Naive thymus-derived CD4-positive, alpha-beta T cell (primary cell): ENCODE measurements around the gene GPR27. TPM values are rescaled to one million over a fixed set of nuclear protein-coding genes. Genes with fewer than 3 reads are reported as not detected.
A peak's percentile ranks its signal among the peaks of the same experiment; 100 is the strongest.

Experiments
- ATAC-seq: fragments of 150-1000 bp; cut with Tn5 transposase; 2 replicates; pipeline ENCODE4 v1.10.0; 2021; ENCODE audit warnings: mild to moderate bottlenecking, moderate library complexity
- CTCF ChIA-PET: fragments of 350-600 bp; sonication (Branson Sonifier 250); formaldehyde crosslinking; loops from one replicate; lab custom pipeline; 2021; ENCODE audit warnings: antibody characterized with exemption; lab: Charles Lee
- POLR2A ChIA-PET: fragments of 350-600 bp; sonication (Branson Sonifier 250); formaldehyde crosslinking; loops from one replicate; lab custom pipeline; 2021; ENCODE audit warnings: antibody characterized with exemption, inconsistent platforms; lab: Charles Lee
- DNase-seq, 9 donors: peaks; one replicate each; pipeline versions ENCODE4 v3.0.0 to v3.0.0-alpha.2; 2020 to 2022; ENCODE audit warnings: mixed read lengths in 1 of 9
- H3K27ac ChIP-seq: one replicate; pipeline ENCODE4 v1.7.0; 2013; ENCODE audit warnings: mild to moderate bottlenecking, low read depth, low read length, moderate library complexity
- H3K27me3 ChIP-seq, 2 donors: one replicate each; pipeline ENCODE4 v1.7.0; 2013; ENCODE audit warnings: low read length in 2 of 2, mild to moderate bottlenecking in 2 of 2, moderate library complexity in 2 of 2; ENCODE audit not compliant: control insufficient read depth in 2 of 2, insufficient read depth in 2 of 2
- H3K36me3 ChIP-seq, 3 experiments: 1 replicate in 2 of 3; 2 replicates in 1 of 3; pipeline ENCODE4 v1.7.0; 2013; ENCODE audit warnings: low read length in 3 of 3, mild to moderate bottlenecking in 3 of 3, moderate library complexity in 1 of 3; ENCODE audit not compliant: insufficient read depth in 3 of 3, control insufficient read depth in 2 of 3
- H3K4me1 ChIP-seq, 2 donors: one replicate each; pipeline ENCODE4 v1.7.0; 2013; ENCODE audit warnings: low read length in 2 of 2, mild to moderate bottlenecking in 2 of 2, moderate library complexity in 1 of 2; ENCODE audit not compliant: control insufficient read depth in 2 of 2, insufficient read depth in 2 of 2
- H3K4me3 ChIP-seq: 2 replicates; pipeline ENCODE4 v1.7.0; 2013; ENCODE audit warnings: mild to moderate bottlenecking, low read length
- H3K9me3 ChIP-seq, 3 experiments: 1 replicate in 2 of 3; 2 replicates in 1 of 3; pipeline ENCODE4 v1.7.0; 2013; ENCODE audit warnings: low read length in 3 of 3; ENCODE audit not compliant: control insufficient read depth in 2 of 3
- H3K27ac Mint-ChIP-seq, 9 donors: one replicate each; pipeline ENCODE4 v1.8.0; 2020 to 2022; ENCODE audit warnings: mixed read lengths in 9 of 9, mild to moderate bottlenecking in 8 of 9, moderate library complexity in 5 of 9, inconsistent platforms in 2 of 9
- H3K27me3 Mint-ChIP-seq, 5 donors: one replicate each; pipeline ENCODE4 v1.8.0; 2021 to 2022; ENCODE audit warnings: mixed read lengths in 5 of 5, mild to moderate bottlenecking in 1 of 5
- H3K36me3 Mint-ChIP-seq, 5 donors: one replicate each; pipeline ENCODE4 v1.8.0; 2020 to 2022; ENCODE audit warnings: mixed read lengths in 5 of 5, mild to moderate bottlenecking in 3 of 5, inconsistent platforms in 1 of 5
- H3K4me1 Mint-ChIP-seq, 7 donors: one replicate each; pipeline ENCODE4 v1.8.0; 2020 to 2022; ENCODE audit warnings: mixed read lengths in 7 of 7, mild to moderate bottlenecking in 3 of 7, inconsistent platforms in 1 of 7
- H3K4me3 Mint-ChIP-seq, 10 donors: one replicate each; pipeline ENCODE4 v1.8.0; 2020 to 2022; ENCODE audit warnings: mild to moderate bottlenecking in 10 of 10, mixed read lengths in 10 of 10, moderate library complexity in 6 of 10, inconsistent platforms in 2 of 10
- H3K9me3 Mint-ChIP-seq, 11 donors: one replicate each; pipeline ENCODE4 v1.8.0; 2020 to 2022; ENCODE audit warnings: mixed read lengths in 11 of 11, mild to moderate bottlenecking in 4 of 11, inconsistent platforms in 1 of 11, moderate library complexity in 1 of 11
- intact Hi-C, 2 donors: fragments of 100-400 bp; cut with micrococcal nuclease; formaldehyde crosslinking; loops; one replicate each; pipeline ENCODE4 v1.15.1; 2023
- polyA plus RNA-seq, 2 donors: library from polyadenylated mRNA; unstranded; fragments of 300-500 nt; fragmentation: Illumina TruSeq; gene quantifications; one replicate each; pipeline ENCODE4 v1.2.3, GENCODE V29; 2021
- total RNA-seq, 6 experiments: library from RNA in 5 of 6; stranded (reverse) in 5 of 6; gene quantifications; 1 replicate in 5 of 6; 2 replicates in 1 of 6; pipeline ENCODE4 v1.2.3 and lab custom pipeline; 2021 to 2026

GPR27 gene
- total and polyA plus RNA-seq, 7 experiments from 2014 or later = 0.24 to 4.7 (median 0.60) TPM; not detected in 4

GRCh38 chr3:71784201-71784913 lies 30.7 kb downstream of the GPR27 start:
- Mint-ChIP-seq H3K4me3 (peak overlapping the region; percentile 61 to 89 (median 80)), H3K9me3 (peaks cover 0 to 2% (median 0%) of the 10 kb centered on the region in 11 donors), H3K36me3 (no peaks in the 10 kb centered on the region), H3K27me3 (peaks cover 53 to 81% (median 62%) of the 10 kb centered on the region in 5 donors), H3K27ac (no peak overlapping the region), H3K4me1 (peaks cover 20 to 29% (median 25%) of the 10 kb centered on the region in 7 donors)
- DNase-seq = no peak
- no peaks in the 10 kb centered on the region for H3K36me3 ChIP-seq
- H3K9me3 ChIP-seq = no peaks in the 10 kb centered on the region
- POLR2A ChIA-PET = no interaction called here
- intact Hi-C loops = loop anchor here in 1 of 2 donors (5.0 kb wide), 1 partner anchor 57 kb away; the partner anchor contains the start of gene EIF4E3
- peak overlapping the region; percentile 13 for H3K4me3 ChIP-seq
- H3K4me1 ChIP-seq = peaks cover 0 to 8% of the 10 kb centered on the region in 2 donors
- CTCF ChIA-PET = interaction anchor here (1.1 kb wide), 1 partner anchor 54 kb away, joined by 3 read pairs; no protein-coding TSS in a partner anchor
- H3K27ac ChIP-seq = no peak overlapping the region
- ATAC-seq = no peak
- peaks cover 21 to 33% of the 10 kb centered on the region in 2 donors for H3K27me3 ChIP-seq

DNA sequence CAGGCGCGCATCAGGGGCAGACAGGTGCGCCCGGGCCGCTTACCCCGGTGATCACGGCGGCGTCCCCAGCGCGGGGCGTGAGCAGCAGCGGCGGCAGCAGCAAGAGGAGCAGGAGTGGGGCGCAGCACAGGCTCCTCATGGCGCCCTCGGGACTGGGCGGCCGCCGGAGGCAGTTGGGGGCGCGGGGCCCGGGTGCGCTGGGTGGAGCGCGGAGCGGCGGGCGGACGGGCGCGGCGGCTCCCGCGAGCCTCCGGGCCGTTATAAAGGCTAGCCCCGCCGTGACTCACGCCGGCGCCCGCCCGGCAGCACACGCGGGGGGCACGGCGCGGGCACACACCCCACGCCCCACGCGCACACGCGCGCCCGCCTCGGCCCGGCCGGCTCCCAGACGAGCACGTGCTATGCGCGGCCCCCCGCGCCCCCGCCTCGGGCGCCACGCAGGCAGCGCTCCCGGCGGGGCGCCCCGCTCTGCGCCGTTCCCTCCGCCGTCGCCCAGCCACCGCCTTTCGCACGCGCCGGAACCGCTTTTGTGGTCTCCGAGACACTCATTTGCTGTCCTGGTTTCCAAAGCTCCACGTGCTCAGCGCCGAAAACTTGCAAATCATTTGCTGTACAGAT lies 31.4 kb downstream of the GPR27 start, which contains the start of gene PROK2:
TSS of gene PROK2 (minus strand) at position 235 of the 618 bp plus-strand sequence. CDS start at position 139, 96 bp downstream.
- Mint-ChIP-seq H3K9me3 (peaks cover 0 to 2% (median 0%) of the 10 kb centered on the region in 11 donors), H3K4me3 (peak within 1 kb of the TSS; percentile 75 to 89 (median 82)), H3K27ac (peak within 1 kb of the TSS in 1 of 9 donors; percentile 31), H3K36me3 (no peaks in the 10 kb centered on the region), H3K27me3 (peaks cover 51 to 78% (median 62%) of the 10 kb centered on the region in 5 donors), H3K4me1 (peaks cover 16 to 22% (median 20%) of the 10 kb centered on the region in 7 donors)
- DNase-seq = peak in 6 of 9 donors; percentile 11 to 38 (median 16)
- no peaks in the 10 kb centered on the region for H3K36me3 ChIP-seq
- H3K4me1 ChIP-seq = peaks cover 0 to 8% of the 10 kb centered on the region in 2 donors
- CTCF ChIA-PET = no interaction called here
- no peaks in the 10 kb centered on the region for H3K9me3 ChIP-seq
- intact Hi-C loops = loop anchor here (5.0 kb wide), 2 partner anchors 33 to 58 kb away; partner anchors contain the start of genes EIF4E3 (in 1 of the 2) and GPR27 (in 1 of the 2)
- H3K4me3 ChIP-seq = peak within 1 kb of the TSS; percentile 13
- H3K27ac ChIP-seq = no peak within 1 kb of the TSS
- ATAC-seq = peak; percentile 77
- peaks cover 21 to 33% of the 10 kb centered on the region in 2 donors for H3K27me3 ChIP-seq
- POLR2A ChIA-PET = no interaction called here

DNA sequence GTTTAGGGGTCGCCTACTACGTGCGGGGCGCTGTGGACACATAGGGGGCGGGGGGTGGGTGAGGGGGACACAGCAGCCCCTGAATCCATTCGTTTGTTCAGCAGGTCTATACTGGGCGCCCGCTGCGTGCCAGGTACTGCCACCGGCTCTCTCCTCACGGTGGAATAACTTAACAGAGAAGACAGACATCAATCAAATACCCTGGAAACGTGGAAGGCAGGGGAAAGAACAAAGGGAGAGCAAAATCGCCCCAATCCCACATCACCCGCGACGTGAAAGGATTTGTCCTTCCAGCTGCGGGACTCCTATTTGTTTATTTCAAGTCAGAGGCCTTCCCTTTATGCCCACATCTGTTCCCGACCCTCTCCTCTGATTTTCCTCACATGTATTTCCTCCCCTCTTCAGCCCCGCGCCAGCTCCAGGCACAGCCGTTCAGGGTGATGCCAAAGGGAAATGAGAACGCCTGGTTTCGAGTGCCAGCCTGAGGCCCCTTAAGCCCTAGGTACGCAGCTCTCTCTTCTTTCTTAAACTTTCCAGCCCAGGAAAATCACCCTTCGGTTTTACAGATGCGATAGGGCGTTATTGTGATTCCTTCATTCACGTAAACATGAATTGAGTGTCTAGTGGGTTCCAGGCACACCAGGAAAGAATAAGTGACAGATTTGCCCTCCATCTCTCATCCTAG lies 32.0 kb downstream of the GPR27 start:
- Mint-ChIP-seq H3K36me3 (no peaks in the 10 kb centered on the region), H3K9me3 (peaks cover 0 to 2% (median 0%) of the 10 kb centered on the region in 11 donors), H3K27ac (peak overlapping the region in 1 of 9 donors; percentile 31), H3K4me3 (peak overlapping the region; percentile 73 to 85 (median 80)), H3K27me3 (peaks cover 49 to 78% (median 58%) of the 10 kb centered on the region in 5 donors), H3K4me1 (peaks cover 13 to 20% (median 18%) of the 10 kb centered on the region in 7 donors)
- CTCF ChIA-PET = no interaction called here
- Histone ChIP-seq H3K27me3 (peaks cover 21 to 30% of the 10 kb centered on the region in 2 donors), H3K4me3 (no peak overlapping the region), H3K9me3 (no peaks in the 10 kb centered on the region), H3K4me1 (peaks cover 0 to 8% of the 10 kb centered on the region in 2 donors), H3K36me3 (no peaks in the 10 kb centered on the region), H3K27ac (no peak overlapping the region)
- DNase-seq (no peak), ATAC-seq (peak; percentile 18)
- intact Hi-C loops = loop anchor here in 1 of 2 donors (5.0 kb wide), 1 partner anchor 33 kb away; the partner anchor contains the start of gene GPR27
- POLR2A ChIA-PET = no interaction called here

DNA sequence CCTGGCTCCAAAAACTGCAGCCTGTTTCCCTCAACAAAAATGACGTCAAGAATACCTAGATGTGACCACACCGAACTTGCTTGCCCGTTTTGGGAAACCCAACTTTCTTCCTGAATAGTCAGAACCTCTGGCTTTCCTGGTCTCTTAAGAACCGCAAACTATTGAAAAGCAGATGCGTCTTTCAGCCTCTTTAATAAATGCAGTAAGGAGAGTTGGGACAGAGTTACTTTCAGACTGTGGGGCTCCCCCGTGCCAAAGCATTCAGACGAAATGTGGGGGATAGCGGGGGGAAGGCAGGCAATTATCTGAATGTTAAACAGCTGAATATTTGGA lies 32.5 kb downstream of the GPR27 start:
- Histone ChIP-seq H3K4me3 (no peak overlapping the region), H3K36me3 (no peaks in the 10 kb centered on the region), H3K27me3 (peaks cover 21 to 25% of the 10 kb centered on the region in 2 donors), H3K27ac (no peak overlapping the region), H3K9me3 (no peaks in the 10 kb centered on the region), H3K4me1 (peaks cover 0 to 8% of the 10 kb centered on the region in 2 donors)
- peak overlapping the region in 1 of 9 donors; percentile 31 for H3K27ac Mint-ChIP-seq
- H3K9me3 Mint-ChIP-seq = peaks cover 0 to 2% (median 0%) of the 10 kb centered on the region in 11 donors
- CTCF ChIA-PET = interaction anchor here (1.1 kb wide), 1 partner anchor 12 kb away, joined by 3 read pairs; no protein-coding TSS in a partner anchor
- intact Hi-C loops = loop anchor here in 1 of 2 donors (5.0 kb wide), 1 partner anchor 34 kb away; the partner anchor contains the start of gene GPR27
- peaks cover 13 to 20% (median 18%) of the 10 kb centered on the region in 7 donors for H3K4me1 Mint-ChIP-seq
- no peaks in the 10 kb centered on the region for H3K36me3 Mint-ChIP-seq
- POLR2A ChIA-PET = no interaction called here
- peak overlapping the region in 8 of 10 donors; percentile 73 to 85 (median 77) for H3K4me3 Mint-ChIP-seq
- no peak for DNase-seq
- ATAC-seq = no peak
- peaks cover 44 to 76% (median 52%) of the 10 kb centered on the region in 5 donors for H3K27me3 Mint-ChIP-seq

DNA sequence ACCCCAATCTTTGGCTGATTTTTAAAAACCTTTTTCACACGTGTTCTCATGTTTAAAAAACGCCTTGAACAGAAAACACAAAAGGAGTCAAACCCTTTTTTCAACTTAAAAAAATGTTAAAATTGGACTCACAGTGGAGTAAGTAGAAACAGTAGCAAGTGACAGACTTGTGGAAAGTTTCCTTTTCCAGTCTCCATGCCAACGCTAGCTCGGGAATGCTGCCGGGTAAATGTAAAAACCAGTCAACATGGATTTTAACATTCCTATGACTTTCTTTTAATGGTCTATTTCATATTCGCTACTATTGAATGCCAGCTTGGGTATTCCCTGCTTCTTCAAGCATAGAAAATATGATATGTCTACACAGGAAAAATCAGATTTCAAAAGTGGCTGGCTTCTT lies 32.9 kb downstream of the GPR27 start:
- CTCF ChIA-PET = interaction anchor here (1.1 kb wide), 1 partner anchor 12 kb away, joined by 3 read pairs; no protein-coding TSS in a partner anchor
- intact Hi-C loops = loop anchor here in 1 of 2 donors (5.0 kb wide), 1 partner anchor 34 kb away; the partner anchor contains the start of gene GPR27
- Histone ChIP-seq H3K9me3 (no peaks in the 10 kb centered on the region), H3K27ac (no peak overlapping the region), H3K27me3 (peaks cover 21% of the 10 kb centered on the region in 2 donors), H3K4me3 (no peak overlapping the region), H3K4me1 (peaks cover 0 to 8% of the 10 kb centered on the region in 2 donors), H3K36me3 (no peaks in the 10 kb centered on the region)
- POLR2A ChIA-PET = no interaction called here
- Mint-ChIP-seq H3K4me3 (peak overlapping the region in 2 of 10 donors; percentile 78 to 85), H3K27ac (no peak overlapping the region), H3K27me3 (peaks cover 41 to 77% (median 49%) of the 10 kb centered on the region in 5 donors), H3K9me3 (peaks cover 0 to 2% (median 0%) of the 10 kb centered on the region in 11 donors), H3K36me3 (no peaks in the 10 kb centered on the region), H3K4me1 (peaks cover 13 to 20% (median 18%) of the 10 kb centered on the region in 7 donors)
- ATAC-seq (no peak), DNase-seq (no peak)
